SU-DHL-6 (cell line): Measurements from ENCODE around the gene COBLL1.

ENCODE experiments used
- H2AFZ ChIP-seq: fragments of 200-600 bp; sonication (generic); 2 replicates; pipeline ENCODE4 v1.6.1; 2014; ENCODE audit warnings: low read depth, mild to moderate bottlenecking, moderate library complexity, mixed read lengths, antibody characterized with exemption, low read length; ENCODE audit not compliant: severe bottlenecking
- H3F3A ChIP-seq: fragments of 200-600 bp; shearing (Covaris generic); 2 replicates; pipeline ENCODE4 v1.6.0; 2016; ENCODE audit warnings: antibody characterized with exemption, mild to moderate bottlenecking; ENCODE audit not compliant: insufficient read depth
- H3K27ac ChIP-seq: fragments of 200-600 bp; sonication (generic); 2 replicates; pipeline ENCODE4 v1.5.1; 2016; ENCODE audit warnings: low read depth, mild to moderate bottlenecking, low read length, moderate library complexity, mixed read lengths
- H3K27me3 ChIP-seq: fragments of 200-600 bp; sonication (generic), shearing (Covaris generic); 2 replicates; pipeline ENCODE4 v1.6.0; 2014; ENCODE audit warnings: mild to moderate bottlenecking, low read length
- H3K36me3 ChIP-seq: fragments of 200-600 bp; sonication (generic); 2 replicates; pipeline ENCODE4 v1.6.1; 2014; ENCODE audit warnings: mild to moderate bottlenecking, low read length, mixed read lengths
- H3K4me2 ChIP-seq: fragments of 300-600, 200-600 bp; shearing (Covaris generic), sonication (generic); 2 replicates; pipeline ENCODE4 v1.6.0; 2014; ENCODE audit warnings: low read length, low read depth, mild to moderate bottlenecking; ENCODE audit not compliant: poor library complexity, severe bottlenecking
- H3K4me3 ChIP-seq: fragments of 200-600 bp; sonication (generic); 2 replicates; pipeline ENCODE4 v1.5.1; 2014; ENCODE audit warnings: antibody characterized with exemption, low read length, mild to moderate bottlenecking, mixed read lengths; ENCODE audit not compliant: insufficient read depth, poor library complexity, severe bottlenecking
- H3K79me2 ChIP-seq: fragments of 200-600 bp; sonication (generic); 2 replicates; pipeline ENCODE4 v1.6.1; 2014; ENCODE audit warnings: mild to moderate bottlenecking, low read length, moderate library complexity; ENCODE audit not compliant: insufficient read depth
- H3K9ac ChIP-seq: fragments of 200-600 bp; sonication (generic); 2 replicates; pipeline ENCODE4 v1.7.0; 2014; ENCODE audit warnings: mild to moderate bottlenecking, low read length
- H3K9me2 ChIP-seq: fragments of 200-600 bp; sonication (generic); replicated peaks from 2 replicates; pipeline ENCODE4 v1.6.1; 2014; ENCODE audit warnings: low read length; ENCODE audit not compliant: insufficient read depth
- H3K9me3 ChIP-seq: fragments of 200-600 bp; sonication (generic); 2 replicates; pipeline ENCODE4 v1.6.1; 2014; ENCODE audit warnings: low read length, mixed read lengths; ENCODE audit not compliant: insufficient read depth
- H4K20me1 ChIP-seq: fragments of 200-600 bp; sonication (generic); 2 replicates; pipeline ENCODE4 v1.6.1; 2014; ENCODE audit warnings: low read depth, mild to moderate bottlenecking, antibody characterized with exemption, low read length, moderate library complexity, mixed read lengths
- EZH2phosphoT487 ChIP-seq: fragments of 200-600 bp; sonication (generic), shearing (Covaris generic); conservative IDR thresholded peaks from 2 replicates; pipeline ENCODE4 v1.6.1; 2018; ENCODE audit warnings: mild to moderate bottlenecking, antibody characterized with exemption, low read length, moderate library complexity, mixed read lengths
- TF ChIP-seq, protein P1 (sequence below): fragments of 200-600 bp; sonication (generic); IDR thresholded peaks from one replicate; pipeline ENCODE4 v1.5.1; 2017; ENCODE audit warnings: antibody characterized with exemption, mild to moderate bottlenecking, low read length, moderate library complexity; ENCODE audit not compliant: insufficient read depth, poor library complexity, severe bottlenecking

The COBLL1 gene

DNA sequence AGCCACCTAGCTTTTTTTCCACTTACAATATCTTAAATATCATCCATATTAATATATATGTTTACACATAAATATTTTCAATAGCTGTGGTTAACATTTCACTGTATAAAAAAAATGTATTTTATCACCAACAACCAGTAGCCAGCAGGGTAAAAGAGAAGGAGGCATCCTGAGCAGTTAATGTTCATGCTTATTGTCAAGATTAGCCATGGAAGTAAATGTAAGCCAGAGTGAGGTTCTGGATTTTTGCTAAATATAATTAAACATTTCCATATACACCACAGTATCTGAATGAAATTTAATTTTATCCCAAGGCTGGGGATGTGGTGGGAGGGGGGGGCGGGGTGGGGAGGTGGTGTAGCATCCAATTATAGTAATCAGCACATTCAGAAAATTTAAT lies 140.1 kb downstream of the COBLL1 start:
- TF ChIP-seq EZH2phosphoT487: no peak
- TF ChIP-seq, protein P1, sequence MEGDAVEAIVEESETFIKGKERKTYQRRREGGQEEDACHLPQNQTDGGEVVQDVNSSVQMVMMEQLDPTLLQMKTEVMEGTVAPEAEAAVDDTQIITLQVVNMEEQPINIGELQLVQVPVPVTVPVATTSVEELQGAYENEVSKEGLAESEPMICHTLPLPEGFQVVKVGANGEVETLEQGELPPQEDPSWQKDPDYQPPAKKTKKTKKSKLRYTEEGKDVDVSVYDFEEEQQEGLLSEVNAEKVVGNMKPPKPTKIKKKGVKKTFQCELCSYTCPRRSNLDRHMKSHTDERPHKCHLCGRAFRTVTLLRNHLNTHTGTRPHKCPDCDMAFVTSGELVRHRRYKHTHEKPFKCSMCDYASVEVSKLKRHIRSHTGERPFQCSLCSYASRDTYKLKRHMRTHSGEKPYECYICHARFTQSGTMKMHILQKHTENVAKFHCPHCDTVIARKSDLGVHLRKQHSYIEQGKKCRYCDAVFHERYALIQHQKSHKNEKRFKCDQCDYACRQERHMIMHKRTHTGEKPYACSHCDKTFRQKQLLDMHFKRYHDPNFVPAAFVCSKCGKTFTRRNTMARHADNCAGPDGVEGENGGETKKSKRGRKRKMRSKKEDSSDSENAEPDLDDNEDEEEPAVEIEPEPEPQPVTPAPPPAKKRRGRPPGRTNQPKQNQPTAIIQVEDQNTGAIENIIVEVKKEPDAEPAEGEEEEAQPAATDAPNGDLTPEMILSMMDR: no peak
- no peaks in the 10 kb centered on the region for H4K20me1 ChIP-seq
- no peak overlapping the region for H3K27ac ChIP-seq
- H3F3A ChIP-seq: no peaks in the 10 kb centered on the region
- H3K36me3 ChIP-seq: no peaks in the 10 kb centered on the region
- no peak overlapping the region for H3K9ac ChIP-seq
- no peak overlapping the region for H2AFZ ChIP-seq
- no peak overlapping the region for H3K4me3 ChIP-seq
- no peaks in the 10 kb centered on the region for H3K79me2 ChIP-seq
- H3K9me2 ChIP-seq: no peaks in the 10 kb centered on the region
- no peaks in the 10 kb centered on the region for H3K9me3 ChIP-seq
- 0 out of 2 replicates have a peak, but pooled peaks cover 6% of the 10 kb centered on the region for H3K27me3 ChIP-seq
- no peak overlapping the region for H3K4me2 ChIP-seq

DNA sequence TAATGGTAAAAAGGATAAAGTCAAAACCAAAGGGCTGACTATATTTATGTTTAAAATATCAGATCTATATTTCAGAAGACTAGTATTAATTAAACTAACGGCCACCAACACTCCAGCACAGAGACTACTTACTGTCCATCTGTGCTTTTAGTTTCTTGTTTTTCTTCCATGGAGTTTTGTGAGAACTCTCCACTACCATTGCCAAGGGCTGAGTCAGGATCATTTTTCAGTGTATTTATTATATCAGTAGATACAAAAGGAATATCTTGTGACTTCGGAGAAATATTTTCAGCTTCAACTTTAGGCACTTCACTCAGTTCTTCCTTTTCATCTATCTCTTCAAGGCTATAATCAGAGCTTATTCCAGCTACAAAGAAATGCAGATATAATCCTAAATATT lies 141.2 kb downstream of the COBLL1 start:
- Histone ChIP-seq H3F3A (no peaks in the 10 kb centered on the region), H3K4me2 (no peak overlapping the region), H3K9me3 (no peaks in the 10 kb centered on the region), H2AFZ (no peak overlapping the region), H3K27me3 (0 out of 2 replicates have a peak, but pooled peaks cover 6% of the 10 kb centered on the region), H3K79me2 (no peaks in the 10 kb centered on the region), H3K9me2 (no peaks in the 10 kb centered on the region), H3K4me3 (no peak overlapping the region), H3K27ac (no peak overlapping the region), H4K20me1 (no peaks in the 10 kb centered on the region), H3K36me3 (no peaks in the 10 kb centered on the region), H3K9ac (no peak overlapping the region)
- TF ChIP-seq EZH2phosphoT487: no peak
- TF ChIP-seq, protein P1: no peak

DNA sequence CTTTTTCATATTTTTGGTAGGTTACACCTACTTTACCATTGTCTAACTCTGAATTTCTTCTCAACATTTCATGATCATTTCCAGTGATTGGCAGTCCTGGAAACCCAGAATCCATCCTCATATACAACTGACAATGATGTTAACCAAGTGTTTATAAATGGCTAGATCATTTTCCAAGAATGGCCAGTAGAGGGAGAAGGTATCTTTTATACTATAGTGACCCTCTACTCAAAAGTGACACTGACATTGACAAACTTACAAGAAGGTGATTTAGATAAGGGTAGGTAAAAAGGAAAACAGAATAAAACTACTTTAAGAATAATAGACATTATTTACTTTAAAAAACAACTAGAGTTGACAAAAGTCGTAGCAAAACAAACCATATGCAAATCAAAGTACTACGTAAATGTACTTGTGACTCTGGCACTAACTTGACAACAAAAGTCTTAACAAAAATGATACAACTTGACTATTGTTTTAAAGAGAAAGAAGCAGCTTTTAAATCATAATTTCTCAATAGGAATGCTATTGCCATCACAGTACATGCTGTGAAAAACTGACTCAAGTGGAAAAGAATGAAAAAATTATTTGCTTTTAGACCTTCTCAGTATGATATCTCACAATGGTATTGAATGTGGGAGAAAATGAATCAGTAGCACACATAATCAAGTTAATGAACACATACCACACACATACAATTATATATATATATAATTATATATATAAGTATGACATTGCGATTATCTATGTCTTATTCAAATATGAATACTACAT lies 143.7 kb downstream of the COBLL1 start:
- H3K9ac ChIP-seq: no peak overlapping the region
- H3F3A ChIP-seq: no peaks in the 10 kb centered on the region
- H3K4me2 ChIP-seq: no peak overlapping the region
- no peaks in the 10 kb centered on the region for H3K9me2 ChIP-seq
- no peak overlapping the region for H3K4me3 ChIP-seq
- no peaks in the 10 kb centered on the region for H4K20me1 ChIP-seq
- H3K79me2 ChIP-seq: no peaks in the 10 kb centered on the region
- H3K9me3 ChIP-seq: no peaks in the 10 kb centered on the region
- TF ChIP-seq EZH2phosphoT487: no peak
- TF ChIP-seq, protein P1: peak; percentile 50
- H3K27ac ChIP-seq: no peak overlapping the region
- no peak overlapping the region for H2AFZ ChIP-seq
- no peaks in the 10 kb centered on the region for H3K36me3 ChIP-seq
- 0 out of 2 replicates have a peak, but pooled peaks cover 1% of the 10 kb centered on the region for H3K27me3 ChIP-seq
